ENCODE data around the gene AMN1.
"Not testable (repeated sequence)": the region's sequence is repeated elsewhere in the genome, so short reads cannot be mapped to it uniquely, and the experiment has no call there.

Gene AMN1

DNA sequence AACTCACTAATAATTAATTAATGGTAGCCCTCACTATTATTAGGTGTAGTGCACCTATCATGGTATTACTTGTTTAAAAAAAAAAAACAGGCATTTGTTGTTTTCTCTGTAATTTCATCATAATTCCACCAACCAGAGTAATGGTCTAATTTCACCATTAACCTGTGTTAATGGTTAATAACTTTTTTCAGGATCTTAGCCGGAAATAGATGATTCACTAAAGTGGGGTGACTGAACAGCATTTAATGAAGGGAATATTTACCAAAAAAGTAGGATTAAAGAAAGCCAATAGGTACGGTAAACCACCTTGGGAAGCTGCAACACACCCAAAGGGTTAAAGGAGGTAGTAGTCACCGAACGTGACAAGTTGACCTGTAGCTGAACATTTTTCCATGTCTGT, 56.3 kb downstream of the AMN1 start:
- no peak overlapping the region for H3K27ac ChIP-seq (ENCODE audit: poor library complexity, severe bottlenecking)
- H3K27me3 ChIP-seq (ENCODE audit: insufficient read depth, poor library complexity, severe bottlenecking) = no peaks in the 10 kb centered on the region
- no peaks in the 10 kb centered on the region for H3K36me3 ChIP-seq (ENCODE audit: low read depth)
- peaks cover 2% of the 10 kb centered on the region for H3K9me3 ChIP-seq (ENCODE audit: severe bottlenecking)
- ATAC-seq (ENCODE audit: low read depth) = no peak
- no peak overlapping the region for H3K4me3 ChIP-seq (ENCODE audit: severe bottlenecking)
- TF ChIP-seq, protein P1, sequence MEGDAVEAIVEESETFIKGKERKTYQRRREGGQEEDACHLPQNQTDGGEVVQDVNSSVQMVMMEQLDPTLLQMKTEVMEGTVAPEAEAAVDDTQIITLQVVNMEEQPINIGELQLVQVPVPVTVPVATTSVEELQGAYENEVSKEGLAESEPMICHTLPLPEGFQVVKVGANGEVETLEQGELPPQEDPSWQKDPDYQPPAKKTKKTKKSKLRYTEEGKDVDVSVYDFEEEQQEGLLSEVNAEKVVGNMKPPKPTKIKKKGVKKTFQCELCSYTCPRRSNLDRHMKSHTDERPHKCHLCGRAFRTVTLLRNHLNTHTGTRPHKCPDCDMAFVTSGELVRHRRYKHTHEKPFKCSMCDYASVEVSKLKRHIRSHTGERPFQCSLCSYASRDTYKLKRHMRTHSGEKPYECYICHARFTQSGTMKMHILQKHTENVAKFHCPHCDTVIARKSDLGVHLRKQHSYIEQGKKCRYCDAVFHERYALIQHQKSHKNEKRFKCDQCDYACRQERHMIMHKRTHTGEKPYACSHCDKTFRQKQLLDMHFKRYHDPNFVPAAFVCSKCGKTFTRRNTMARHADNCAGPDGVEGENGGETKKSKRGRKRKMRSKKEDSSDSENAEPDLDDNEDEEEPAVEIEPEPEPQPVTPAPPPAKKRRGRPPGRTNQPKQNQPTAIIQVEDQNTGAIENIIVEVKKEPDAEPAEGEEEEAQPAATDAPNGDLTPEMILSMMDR (IDR thresholded peaks at IDR 0.05; ENCODE audit: poor library complexity, severe bottlenecking) = no peak
- no peaks in the 10 kb centered on the region for H3K4me1 ChIP-seq (ENCODE audit: insufficient read depth, poor library complexity, severe bottlenecking)
- no peak for DNase-seq (ENCODE audit: low spot score)

- H3K27ac ChIP-seq (ENCODE audit: poor library complexity, severe bottlenecking); H3K4me3 ChIP-seq (ENCODE audit: severe bottlenecking); DNase-seq (ENCODE audit: low spot score); ATAC-seq (ENCODE audit: low read depth); H3K36me3 ChIP-seq (ENCODE audit: low read depth); H3K27me3 ChIP-seq (ENCODE audit: insufficient read depth, poor library complexity, severe bottlenecking); H3K4me1 ChIP-seq (ENCODE audit: insufficient read depth, poor library complexity, severe bottlenecking); H3K9me3 ChIP-seq (ENCODE audit: severe bottlenecking): not testable (repeated sequence)
Observed at GRCh38 chr12:31669582-31669981, 59.2 kb downstream of the AMN1 start.

DNA sequence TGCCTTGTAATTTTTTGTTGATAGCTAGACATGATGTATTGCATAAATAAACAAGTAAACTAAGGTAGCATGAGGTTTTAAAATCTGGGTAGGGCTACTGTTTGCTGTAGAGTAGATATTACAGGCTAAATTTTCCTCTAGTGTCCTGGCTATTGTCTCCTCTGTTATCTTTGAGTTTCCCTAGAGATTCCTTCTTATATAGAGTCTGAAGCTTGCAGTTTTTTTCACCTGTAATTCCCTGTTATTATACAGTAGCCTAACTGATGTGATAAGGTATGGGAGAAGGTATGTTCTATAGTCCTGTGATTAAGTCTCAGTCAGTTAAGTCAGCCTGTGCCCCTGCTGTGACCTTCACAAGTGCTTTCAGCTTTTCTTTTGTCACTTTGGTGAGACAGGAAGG, 59.8 kb downstream of the AMN1 start:
- ATAC-seq (ENCODE audit: low read depth) (no peak), DNase-seq (ENCODE audit: low spot score) (no peak)
- H3K27ac ChIP-seq (ENCODE audit: poor library complexity, severe bottlenecking) = no peak overlapping the region
- H3K4me1 ChIP-seq (ENCODE audit: insufficient read depth, poor library complexity, severe bottlenecking) = no peaks in the 10 kb centered on the region
- no peak overlapping the region for H3K4me3 ChIP-seq (ENCODE audit: severe bottlenecking)
- peaks cover 2% of the 10 kb centered on the region for H3K9me3 ChIP-seq (ENCODE audit: severe bottlenecking)
- TF ChIP-seq, protein P1 (IDR thresholded peaks at IDR 0.05; ENCODE audit: poor library complexity, severe bottlenecking) = no peak
- H3K36me3 ChIP-seq (ENCODE audit: low read depth) = no peaks in the 10 kb centered on the region
- H3K27me3 ChIP-seq (ENCODE audit: insufficient read depth, poor library complexity, severe bottlenecking) = no peaks in the 10 kb centered on the region

- Histone ChIP-seq H3K27ac (ENCODE audit: poor library complexity, severe bottlenecking) (no peak overlapping the region), H3K9me3 (ENCODE audit: severe bottlenecking) (no peaks in the 10 kb centered on the region), H3K27me3 (ENCODE audit: insufficient read depth, poor library complexity, severe bottlenecking) (no peaks in the 10 kb centered on the region), H3K4me3 (ENCODE audit: severe bottlenecking) (no peak overlapping the region), H3K4me1 (ENCODE audit: insufficient read depth, poor library complexity, severe bottlenecking) (no peaks in the 10 kb centered on the region), H3K36me3 (ENCODE audit: low read depth) (no peaks in the 10 kb centered on the region)
- DNase-seq (ENCODE audit: low spot score) (no peak), ATAC-seq (ENCODE audit: low read depth) (no peak)
- TF ChIP-seq, protein P1 (IDR thresholded peaks at IDR 0.05; ENCODE audit: poor library complexity, severe bottlenecking) = no peak
Observed at GRCh38 chr12:31664038-31664437, 64.8 kb downstream of the AMN1 start.

DNA sequence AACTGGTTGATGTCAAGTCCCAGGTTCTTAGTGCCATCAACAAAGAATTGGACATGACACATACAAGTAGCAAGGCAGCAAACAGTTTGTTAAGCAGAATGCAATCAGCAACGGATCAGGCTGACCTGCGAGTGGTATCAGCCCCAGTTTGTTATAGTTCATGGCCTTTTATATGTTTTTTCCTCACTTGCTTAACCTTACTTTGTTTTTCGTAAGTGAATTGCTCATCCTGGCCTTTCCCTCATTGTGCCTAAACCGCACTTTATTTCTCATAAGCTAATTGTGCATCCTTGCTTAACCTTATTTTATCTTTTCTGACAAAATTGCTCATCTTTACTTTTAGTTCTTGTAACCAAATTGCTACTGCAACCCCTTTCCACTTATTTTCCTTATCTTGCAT, 65.2 kb downstream of the AMN1 start:
- DNase-seq (ENCODE audit: low spot score) = no peak
- TF ChIP-seq, protein P1 (IDR thresholded peaks at IDR 0.05; ENCODE audit: poor library complexity, severe bottlenecking) = no peak
- ATAC-seq (ENCODE audit: low read depth) = no peak
- Histone ChIP-seq H3K4me3 (ENCODE audit: severe bottlenecking) (no peak overlapping the region), H3K9me3 (ENCODE audit: severe bottlenecking) (no peaks in the 10 kb centered on the region), H3K27ac (ENCODE audit: poor library complexity, severe bottlenecking) (no peak overlapping the region), H3K27me3 (ENCODE audit: insufficient read depth, poor library complexity, severe bottlenecking) (no peaks in the 10 kb centered on the region), H3K36me3 (ENCODE audit: low read depth) (no peaks in the 10 kb centered on the region), H3K4me1 (ENCODE audit: insufficient read depth, poor library complexity, severe bottlenecking) (no peaks in the 10 kb centered on the region)
